ENCODE results near the gene APEX2.

GRCh38 chrX:54991706-54992105 is 8.5 kb upstream of the APEX2 start:
- TF ChIP-seq CTCF (IDR thresholded peaks at IDR 0.05) = no peak
- no peak for TF ChIP-seq POLR2A (IDR thresholded peaks at IDR 0.05)
